Measurements from ENCODE around the gene TMEM190.
"Not testable (repeated sequence)": the region's sequence is repeated elsewhere in the genome, so short reads cannot be mapped to it uniquely, and the experiment has no call there.

Gene TMEM190

DNA sequence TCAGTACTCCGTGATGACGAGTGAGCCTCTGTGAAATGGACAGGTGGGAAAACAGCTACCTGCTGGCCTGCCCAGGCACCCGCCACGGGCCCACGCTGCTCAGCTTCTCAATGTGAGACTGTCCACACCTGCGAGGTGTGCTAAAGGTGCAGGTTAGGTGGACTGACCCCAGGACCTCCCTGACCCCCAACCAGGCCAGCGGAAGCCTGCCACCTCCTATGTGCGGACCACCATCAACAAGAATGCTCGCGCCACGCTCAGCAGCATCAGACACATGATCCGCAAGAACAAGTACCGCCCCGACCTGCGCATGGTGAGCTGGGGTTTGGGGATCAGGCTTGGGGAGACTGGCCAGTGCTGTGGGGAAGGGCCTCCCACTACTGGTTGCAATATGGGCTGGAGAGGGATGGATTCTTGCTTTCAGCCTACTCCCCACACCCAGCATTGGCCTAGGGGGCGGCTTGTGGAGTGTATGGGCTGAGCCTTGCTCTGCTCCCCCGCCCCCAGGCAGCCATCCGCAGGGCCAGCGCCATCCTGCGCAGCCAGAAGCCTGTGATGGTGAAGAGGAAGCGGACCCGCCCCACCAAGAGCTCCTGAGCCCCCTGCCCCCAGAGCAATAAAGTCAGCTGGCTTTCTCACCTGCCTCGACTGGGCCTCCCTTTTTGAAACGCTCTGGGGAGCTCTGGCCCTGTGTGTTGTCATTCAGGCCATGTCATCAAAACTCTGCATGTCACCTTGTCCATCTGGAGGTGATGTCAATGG is 11.3 kb downstream of the TMEM190 start:
- Mint-ChIP-seq H3K4me1 (peaks cover 61% of the 10 kb centered on the region), H3K27ac (no peak overlapping the region), H3K27me3 (no peaks in the 10 kb centered on the region), H3K9me3 (no peaks in the 10 kb centered on the region), H3K4me3 (peak overlapping the region; percentile 97), H3K36me3 (peaks cover 50% of the 10 kb centered on the region)
- DNase-seq = no peak
- CTCF ChIA-PET = interaction anchor here (1.3 to 1.6 kb wide), 2 partner anchors 9 to 116 kb away, joined by 3 to 4 read pairs; no protein-coding TSS in a partner anchor

- no peak overlapping the region for H3K27ac Mint-ChIP-seq
- DNase-seq = no peak
- H3K36me3 Mint-ChIP-seq = peaks cover 49% of the 10 kb centered on the region
- no peaks in the 10 kb centered on the region for H3K9me3 Mint-ChIP-seq
- CTCF ChIA-PET = interaction anchor here (1.0 kb wide), 1 partner anchor 88 kb away, joined by 3 read pairs; no protein-coding TSS in a partner anchor
- no peaks in the 10 kb centered on the region for H3K27me3 Mint-ChIP-seq
- no peak overlapping the region for H3K4me3 Mint-ChIP-seq
- H3K4me1 Mint-ChIP-seq = peaks cover 52% of the 10 kb centered on the region
Measured at GRCh38 chr19:55389386-55390317, 13.0 kb downstream of the TMEM190 start.

GRCh38 chr19:55390461-55390880 is 13.8 kb downstream of the TMEM190 start:
- Mint-ChIP-seq H3K4me3 (no peak overlapping the region), H3K36me3 (peaks cover 49% of the 10 kb centered on the region), H3K27me3 (no peaks in the 10 kb centered on the region), H3K27ac (no peak overlapping the region), H3K4me1 (peaks cover 46% of the 10 kb centered on the region), H3K9me3 (no peaks in the 10 kb centered on the region)
- DNase-seq = no peak
- CTCF ChIA-PET = interaction anchor here (1.0 kb wide), 1 partner anchor 89 kb away, joined by 3 read pairs; no protein-coding TSS in a partner anchor

GRCh38 chr19:55391191-55391670 is 14.6 kb downstream of the TMEM190 start:
- no peak overlapping the region for H3K27ac Mint-ChIP-seq
- H3K36me3 Mint-ChIP-seq = peaks cover 42% of the 10 kb centered on the region
- H3K27me3 Mint-ChIP-seq = no peaks in the 10 kb centered on the region
- H3K4me3 Mint-ChIP-seq = no peak overlapping the region
- no peak for DNase-seq
- no peaks in the 10 kb centered on the region for H3K9me3 Mint-ChIP-seq
- peaks cover 44% of the 10 kb centered on the region for H3K4me1 Mint-ChIP-seq
- CTCF ChIA-PET = no interaction called here

- H3K27ac Mint-ChIP-seq = no peak overlapping the region
- H3K36me3 Mint-ChIP-seq = peaks cover 35% of the 10 kb centered on the region
- CTCF ChIA-PET = no interaction called here
- H3K9me3 Mint-ChIP-seq = no peaks in the 10 kb centered on the region
- DNase-seq = no peak
- peaks cover 38% of the 10 kb centered on the region for H3K4me1 Mint-ChIP-seq
- no peak overlapping the region for H3K4me3 Mint-ChIP-seq
- H3K27me3 Mint-ChIP-seq = no peaks in the 10 kb centered on the region
Measured at GRCh38 chr19:55391702-55392615, 15.3 kb downstream of the TMEM190 start.

DNA sequence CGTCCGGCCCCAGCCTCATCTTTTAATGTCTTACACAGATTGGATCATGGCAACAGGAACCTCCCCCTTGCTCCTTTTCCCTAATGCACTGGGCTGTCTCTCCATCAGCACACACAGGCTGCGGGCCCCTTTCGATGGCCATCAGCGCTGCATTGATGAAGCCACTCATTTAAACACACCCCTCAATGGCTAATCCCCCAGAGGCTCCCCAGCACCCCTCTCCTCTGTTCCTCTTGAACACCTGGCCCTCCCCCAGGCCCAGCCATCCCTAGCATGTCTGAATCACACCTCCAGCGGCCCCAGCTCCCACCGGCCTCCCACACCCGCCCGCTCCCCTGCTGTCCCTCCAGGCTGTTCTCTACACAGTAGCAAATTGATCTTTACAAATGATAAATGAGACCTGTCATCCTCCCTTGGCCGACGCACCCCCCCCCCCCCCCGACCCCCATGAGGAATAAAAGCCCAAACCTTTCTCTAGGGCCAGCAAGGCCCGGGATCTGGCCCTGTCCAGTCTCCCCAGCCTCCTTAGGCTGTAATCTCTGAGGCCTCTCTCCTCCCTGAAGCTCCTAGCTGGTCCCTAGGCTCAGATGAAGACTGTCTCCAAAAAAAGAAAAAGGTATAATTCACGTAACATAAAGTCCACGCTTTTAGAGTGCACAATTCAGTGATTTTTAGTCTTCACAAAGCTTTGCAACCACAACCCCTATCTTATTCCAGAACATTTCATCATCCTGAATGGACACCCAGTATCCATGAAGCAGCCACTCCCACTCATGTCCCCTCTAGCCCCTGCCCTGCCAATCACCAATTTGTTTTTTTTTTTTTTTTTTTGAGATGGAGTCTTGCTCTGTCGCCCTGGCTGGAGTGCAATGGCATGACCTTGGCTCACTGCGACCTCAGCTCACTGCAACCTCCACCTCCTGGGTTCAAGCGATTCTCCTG is 16.5 kb downstream of the TMEM190 start:
- no peak for DNase-seq
- Mint-ChIP-seq H3K4me3 (no peak overlapping the region), H3K9me3 (no peaks in the 10 kb centered on the region), H3K27ac (no peak overlapping the region), H3K4me1 (peaks cover 30% of the 10 kb centered on the region), H3K27me3 (no peaks in the 10 kb centered on the region), H3K36me3 (peaks cover 24% of the 10 kb centered on the region)
- CTCF ChIA-PET = no interaction called here

- no peak for DNase-seq
- Mint-ChIP-seq H3K27me3 (no peaks in the 10 kb centered on the region), H3K36me3 (peaks cover 28% of the 10 kb centered on the region), H3K4me1 (peaks cover 28% of the 10 kb centered on the region), H3K4me3 (no peak overlapping the region), H3K9me3 (no peaks in the 10 kb centered on the region), H3K27ac (peak overlapping the region; percentile 72)
- CTCF ChIA-PET = interaction anchor here (1.5 kb wide), 1 partner anchor 20 kb away, joined by 3 read pairs; no protein-coding TSS in a partner anchor
Measured at GRCh38 chr19:55398200-55398925, 21.7 kb downstream of the TMEM190 start.

DNA sequence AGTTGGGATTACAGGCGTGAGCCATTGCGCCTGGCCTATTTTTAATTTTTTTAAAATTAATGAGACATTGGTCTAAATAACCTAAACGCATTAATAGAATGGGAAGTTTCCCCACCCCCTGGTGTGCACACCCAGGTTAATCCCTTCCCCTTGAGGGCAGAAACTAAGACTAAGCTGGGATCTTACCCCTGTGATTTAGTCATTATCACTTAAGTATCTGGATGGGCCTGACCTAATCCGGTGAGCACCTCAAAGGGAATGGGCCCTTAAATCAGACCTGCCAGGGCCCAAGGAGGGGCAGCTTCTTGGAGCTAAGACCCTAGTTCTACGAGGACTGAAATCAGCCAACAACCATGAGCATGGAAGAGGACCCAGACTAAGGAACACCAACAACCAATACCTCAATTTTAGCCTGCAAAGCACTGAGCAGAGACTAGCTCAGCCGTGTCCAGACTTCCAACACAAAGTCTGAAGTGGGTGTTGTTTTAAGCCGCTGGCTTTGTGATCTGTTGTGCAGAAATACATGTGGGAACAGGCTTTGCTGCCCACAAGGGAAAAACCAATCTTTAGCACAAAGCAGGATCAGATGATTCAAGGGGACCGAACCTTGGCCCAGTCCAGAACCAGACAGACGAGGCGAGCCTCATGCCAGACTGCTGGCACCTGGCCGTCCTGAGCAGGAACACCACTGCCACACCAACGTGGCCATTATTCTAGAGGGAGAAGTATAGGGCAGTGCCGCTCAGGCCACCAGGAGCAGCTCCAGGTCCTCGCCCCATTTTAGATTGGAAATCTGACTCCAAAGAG is 23.9 kb downstream of the TMEM190 start:
- DNase-seq = no peak
- Mint-ChIP-seq H3K4me1 (peaks cover 40% of the 10 kb centered on the region), H3K27me3 (no peaks in the 10 kb centered on the region), H3K9me3 (no peaks in the 10 kb centered on the region), H3K4me3 (no peak overlapping the region), H3K27ac (peak overlapping the region; percentile 54), H3K36me3 (peaks cover 40% of the 10 kb centered on the region)
- CTCF ChIA-PET = no interaction called here

GRCh38 chr19:55401390-55401789 is 24.8 kb downstream of the TMEM190 start:
- DNase-seq, H3K27me3 Mint-ChIP-seq, H3K27ac Mint-ChIP-seq, CTCF ChIA-PET, H3K9me3 Mint-ChIP-seq, H3K4me3 Mint-ChIP-seq: not testable (repeated sequence)
- H3K36me3 Mint-ChIP-seq = peaks cover 49% of the 10 kb centered on the region
- peaks cover 49% of the 10 kb centered on the region for H3K4me1 Mint-ChIP-seq

DNA sequence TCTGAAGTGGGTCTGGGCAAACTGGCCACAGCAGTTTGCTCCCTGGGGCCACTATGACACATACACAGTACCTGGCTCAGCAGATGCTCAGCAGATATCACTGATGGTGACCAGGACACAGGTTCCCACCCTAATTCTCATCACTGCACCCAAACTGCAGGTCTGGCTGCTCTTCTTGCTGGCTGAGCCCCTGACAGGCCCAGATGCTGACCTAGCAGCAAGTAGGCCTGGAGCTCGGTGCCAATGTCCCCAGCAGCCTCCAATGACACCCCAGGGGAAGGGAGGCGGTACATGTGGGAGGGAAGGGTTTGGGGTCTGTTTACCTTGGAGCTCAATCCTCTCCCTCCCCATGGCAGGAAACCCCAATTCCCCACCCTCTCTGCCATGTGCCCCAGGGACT is 25.9 kb downstream of the TMEM190 start:
- H3K27ac Mint-ChIP-seq = no peak overlapping the region
- H3K27me3 Mint-ChIP-seq = no peaks in the 10 kb centered on the region
- peaks cover 53% of the 10 kb centered on the region for H3K36me3 Mint-ChIP-seq
- DNase-seq = no peak
- CTCF ChIA-PET = interaction anchor here (0.5 kb wide), 1 partner anchor 272 kb away, joined by 3 read pairs; no protein-coding TSS in a partner anchor
- no peaks in the 10 kb centered on the region for H3K9me3 Mint-ChIP-seq
- H3K4me3 Mint-ChIP-seq = no peak overlapping the region
- peaks cover 51% of the 10 kb centered on the region for H3K4me1 Mint-ChIP-seq

GRCh38 chr19:55405638-55406037 is 29.0 kb downstream of the TMEM190 start:
- Mint-ChIP-seq H3K36me3 (peaks cover 58% of the 10 kb centered on the region), H3K4me3 (peak overlapping the region; percentile 95)
- CTCF ChIA-PET = no interaction called here

More at GRCh38 chr19:55405638-55406037, 29.0 kb downstream of the TMEM190 start:
- H3K4me1 Mint-ChIP-seq = peaks cover 53% of the 10 kb centered on the region
- H3K27ac Mint-ChIP-seq = peak overlapping the region; percentile 86
- peaks cover 13% of the 10 kb centered on the region for H3K9me3 Mint-ChIP-seq
- no peak for DNase-seq
- H3K27me3 Mint-ChIP-seq = peaks cover 12% of the 10 kb centered on the region

Measured in activated naive CD4-positive, alpha-beta T cell treated with anti-CD3 and anti-CD28 coated beads, Interleukin-2, amount 10 ng/mL, durations not matched to agents 7 days and 5 days (primary cell).